ENCODE results near the gene HSF4.

The HSF4 gene

DNA sequence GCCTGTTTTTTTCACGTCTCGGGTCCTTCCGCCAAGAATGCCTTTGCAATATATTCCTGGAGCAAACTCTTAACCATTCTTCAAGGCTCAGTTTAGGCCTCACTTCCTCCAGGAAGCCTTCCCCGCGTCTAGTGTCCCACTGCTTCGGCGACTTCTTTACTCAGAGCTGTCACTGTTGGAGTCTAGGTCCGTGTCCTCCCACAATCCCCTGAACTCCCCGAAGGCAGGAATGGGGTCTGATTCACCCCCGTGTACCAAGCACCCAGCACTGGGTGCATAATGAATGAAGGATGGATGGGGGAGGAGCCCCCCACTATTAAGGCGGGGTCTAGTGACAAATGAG lies 18.7 kb downstream of the HSF4 start:
- Histone ChIP-seq H3K27me3 (ENCODE audit: control insufficient read depth, low read length) (peaks cover 30% of the 10 kb centered on the region), H3K9me2 (replicated peaks; ENCODE audit: control insufficient read depth, low read length) (no peaks in the 10 kb centered on the region), H3K4me3 (ENCODE audit: low read length) (peak overlapping the region; percentile 88), H3F3A (ENCODE audit: control insufficient read depth, insufficient read depth) (no peaks in the 10 kb centered on the region), H3K36me3 (ENCODE audit: control insufficient read depth, low read length) (no peaks in the 10 kb centered on the region), H3K9me3 (ENCODE audit: control insufficient read depth, insufficient read depth, low read length) (no peaks in the 10 kb centered on the region), H3K4me2 (ENCODE audit: low read length) (peak overlapping the region; percentile 98), H3K4me1 (ENCODE audit: control insufficient read depth, low read length) (peaks cover 36% of the 10 kb centered on the region), H4K20me1 (ENCODE audit: control insufficient read depth, insufficient read depth, low read depth, low read length) (peaks cover 7% of the 10 kb centered on the region; the same call in 1 of the 2 replicates), H3K27ac (ENCODE audit: low read depth, low read length) (no peak overlapping the region; the same call in 1 of the 2 replicates), H3K79me2 (ENCODE audit: control insufficient read depth, low read length) (0 out of 2 replicates have a peak, but pooled peaks cover 8% of the 10 kb centered on the region)
- TF ChIP-seq, protein P1, sequence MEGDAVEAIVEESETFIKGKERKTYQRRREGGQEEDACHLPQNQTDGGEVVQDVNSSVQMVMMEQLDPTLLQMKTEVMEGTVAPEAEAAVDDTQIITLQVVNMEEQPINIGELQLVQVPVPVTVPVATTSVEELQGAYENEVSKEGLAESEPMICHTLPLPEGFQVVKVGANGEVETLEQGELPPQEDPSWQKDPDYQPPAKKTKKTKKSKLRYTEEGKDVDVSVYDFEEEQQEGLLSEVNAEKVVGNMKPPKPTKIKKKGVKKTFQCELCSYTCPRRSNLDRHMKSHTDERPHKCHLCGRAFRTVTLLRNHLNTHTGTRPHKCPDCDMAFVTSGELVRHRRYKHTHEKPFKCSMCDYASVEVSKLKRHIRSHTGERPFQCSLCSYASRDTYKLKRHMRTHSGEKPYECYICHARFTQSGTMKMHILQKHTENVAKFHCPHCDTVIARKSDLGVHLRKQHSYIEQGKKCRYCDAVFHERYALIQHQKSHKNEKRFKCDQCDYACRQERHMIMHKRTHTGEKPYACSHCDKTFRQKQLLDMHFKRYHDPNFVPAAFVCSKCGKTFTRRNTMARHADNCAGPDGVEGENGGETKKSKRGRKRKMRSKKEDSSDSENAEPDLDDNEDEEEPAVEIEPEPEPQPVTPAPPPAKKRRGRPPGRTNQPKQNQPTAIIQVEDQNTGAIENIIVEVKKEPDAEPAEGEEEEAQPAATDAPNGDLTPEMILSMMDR (IDR thresholded peaks at IDR 0.05; ENCODE audit: low read depth, low read length, poor library complexity, severe bottlenecking) = no peak
- no peak for TF ChIP-seq EZH2phosphoT487 (IDR thresholded peaks at IDR 0.05; ENCODE audit: borderline replicate concordance, low read length)

DNA sequence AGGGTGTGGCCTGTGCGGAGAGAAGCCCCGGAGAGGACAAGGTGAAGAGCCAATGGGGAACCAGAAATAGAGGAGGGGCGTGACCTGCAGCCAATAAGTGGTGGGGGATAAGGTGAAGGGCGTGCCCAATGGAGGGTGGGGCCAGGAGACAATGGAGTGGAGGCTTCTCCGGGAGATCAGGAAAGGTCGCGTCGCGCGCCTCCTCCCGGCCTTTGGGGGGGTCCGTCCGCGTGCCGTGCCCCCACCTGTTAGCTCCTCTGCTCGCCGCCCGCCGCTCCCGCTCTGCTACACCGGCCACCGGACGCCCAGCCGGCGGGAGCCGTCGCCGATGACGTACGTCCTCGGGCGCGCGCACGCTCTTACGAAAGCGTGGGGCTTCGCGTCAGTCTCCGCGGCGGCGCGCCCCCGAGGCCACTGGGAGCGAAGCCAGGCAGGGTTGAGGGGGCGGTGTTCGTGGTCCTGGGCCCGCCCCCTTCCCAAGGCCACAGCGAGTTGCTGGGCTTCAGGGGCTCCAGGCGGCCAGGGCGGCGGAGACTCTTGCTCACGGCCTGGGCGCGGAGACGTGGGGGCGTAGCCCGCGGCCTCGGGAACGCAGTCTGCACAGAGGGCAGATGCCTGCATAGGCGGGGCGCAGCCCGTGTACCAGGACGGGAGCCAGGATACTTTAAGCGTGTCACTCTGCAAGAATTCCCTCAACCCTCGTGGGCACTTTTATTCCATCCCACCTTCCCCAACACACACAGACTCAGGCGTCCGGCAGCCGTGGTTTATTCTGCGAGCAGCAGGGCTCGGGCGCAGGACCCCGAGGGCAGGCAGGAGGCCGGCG lies 19.3 kb downstream of the HSF4 start, which contains the start of gene MATCAP1:
MATCAP1 (minus strand) TSS at position 337 of the 826 bp plus-strand sequence. CDS start 3,353 bp downstream, outside the sequence.
- Histone ChIP-seq H3K9me2 (replicated peaks; ENCODE audit: control insufficient read depth, low read length) (no peaks in the 10 kb centered on the region), H3K9me3 (ENCODE audit: control insufficient read depth, insufficient read depth, low read length) (no peaks in the 10 kb centered on the region), H4K20me1 (ENCODE audit: control insufficient read depth, insufficient read depth, low read depth, low read length) (peaks cover 5% of the 10 kb centered on the region; the same call in 1 of the 2 replicates), H3K79me2 (ENCODE audit: control insufficient read depth, low read length) (0 out of 2 replicates have a peak, but pooled peaks cover 8% of the 10 kb centered on the region), H3K27ac (ENCODE audit: low read depth, low read length) (peak within 1 kb of the TSS; percentile 55), H3K36me3 (ENCODE audit: control insufficient read depth, low read length) (no peaks in the 10 kb centered on the region), H3K4me2 (ENCODE audit: low read length) (peak within 1 kb of the TSS; percentile 98), H3K27me3 (ENCODE audit: control insufficient read depth, low read length) (peaks cover 24% of the 10 kb centered on the region), H3F3A (ENCODE audit: control insufficient read depth, insufficient read depth) (no peaks in the 10 kb centered on the region), H3K4me3 (ENCODE audit: low read length) (peak within 1 kb of the TSS; percentile 88), H3K4me1 (ENCODE audit: control insufficient read depth, low read length) (peaks cover 30% of the 10 kb centered on the region)
- no peak for TF ChIP-seq EZH2phosphoT487 (IDR thresholded peaks at IDR 0.05; ENCODE audit: borderline replicate concordance, low read length)
- TF ChIP-seq, protein P1 (IDR thresholded peaks at IDR 0.05; ENCODE audit: low read depth, low read length, poor library complexity, severe bottlenecking) = peak; percentile 10

DNA sequence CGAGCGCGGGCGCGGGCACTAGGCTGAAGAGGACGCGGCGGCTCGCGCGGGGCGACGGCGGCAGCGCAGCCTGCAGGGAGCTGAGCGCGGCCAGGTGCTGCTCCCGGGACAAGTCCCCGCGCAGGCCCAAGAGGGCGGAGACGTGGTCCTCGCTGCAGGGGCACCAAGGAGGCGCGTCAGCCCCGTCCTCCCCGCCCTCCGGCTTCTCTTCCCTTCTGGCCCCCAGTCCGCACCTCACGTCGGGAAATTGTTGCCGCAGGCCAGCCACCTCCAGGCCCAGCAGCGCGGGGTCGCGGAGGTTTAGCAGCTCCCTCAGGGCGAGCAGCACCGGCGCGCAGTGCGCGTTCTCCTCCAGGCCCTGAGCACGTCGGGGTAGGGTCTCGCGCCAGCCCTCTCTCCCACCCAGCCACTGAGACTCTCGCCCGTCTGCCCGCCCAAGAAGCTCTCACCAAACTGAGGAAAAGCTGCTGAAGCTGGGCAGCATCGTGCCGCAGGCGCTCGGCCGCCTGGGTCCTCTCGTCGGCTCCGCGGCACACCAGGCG lies 20.0 kb downstream of the HSF4 start:
- peak overlapping the region; percentile 88 for H3K4me3 ChIP-seq (ENCODE audit: low read length)

More for the DNA sequence above, 20.0 kb downstream of the HSF4 start:
- no peaks in the 10 kb centered on the region for H3K36me3 ChIP-seq (ENCODE audit: control insufficient read depth, low read length)
- H3K4me2 ChIP-seq (ENCODE audit: low read length) = peak overlapping the region; percentile 98
- no peak overlapping the region for H3K27ac ChIP-seq (ENCODE audit: low read depth, low read length)
- H4K20me1 ChIP-seq (ENCODE audit: control insufficient read depth, insufficient read depth, low read depth, low read length) = peaks cover 3% of the 10 kb centered on the region; the same call in 1 of the 2 replicates
- H3K79me2 ChIP-seq (ENCODE audit: control insufficient read depth, low read length) = 0 out of 2 replicates have a peak, but pooled peaks cover 8% of the 10 kb centered on the region
- no peaks in the 10 kb centered on the region for H3K9me2 ChIP-seq (replicated peaks; ENCODE audit: control insufficient read depth, low read length)
- H3K9me3 ChIP-seq (ENCODE audit: control insufficient read depth, insufficient read depth, low read length) = no peaks in the 10 kb centered on the region
- H3K4me1 ChIP-seq (ENCODE audit: control insufficient read depth, low read length) = peaks cover 29% of the 10 kb centered on the region
- no peaks in the 10 kb centered on the region for H3F3A ChIP-seq (ENCODE audit: control insufficient read depth, insufficient read depth)
- H3K27me3 ChIP-seq (ENCODE audit: control insufficient read depth, low read length) = peaks cover 24% of the 10 kb centered on the region
- TF ChIP-seq, protein P1 (IDR thresholded peaks at IDR 0.05; ENCODE audit: low read depth, low read length, poor library complexity, severe bottlenecking) = no peak
- TF ChIP-seq EZH2phosphoT487 (IDR thresholded peaks at IDR 0.05; ENCODE audit: borderline replicate concordance, low read length) = no peak

Data from DOHH2 (cell line).